PFSK-1 (cell line): ENCODE results near the gene SSR4.

Experiments
- POLR2AphosphoS5 ChIP-seq: IDR thresholded peaks from 2 replicates; pipeline ENCODE4 v1.6.1; 2012; ENCODE audit warnings: low read depth, mild to moderate bottlenecking, control low read depth, low read length, moderate library complexity
- SIN3A ChIP-seq: IDR thresholded peaks from 2 replicates; pipeline ENCODE4 v1.6.1; 2012; ENCODE audit warnings: mild to moderate bottlenecking, low read length, moderate library complexity, borderline replicate concordance; ENCODE audit not compliant: insufficient read depth
- TAF1 ChIP-seq: IDR thresholded peaks from 2 replicates; pipeline ENCODE4 v1.6.1; 2012; ENCODE audit warnings: low read length, control low read depth, borderline replicate concordance; ENCODE audit not compliant: insufficient read depth
- TF ChIP-seq, protein P1 (sequence below), 2 experiments: IDR thresholded peaks; 2 replicates each; pipeline versions ENCODE4 v1.6.1 to v1.8.0; 2011 to 2012; ENCODE audit warnings: low read depth in 2 of 2, low read length in 2 of 2, control low read depth in 1 of 2, inconsistent platforms in 1 of 2, mild to moderate bottlenecking in 1 of 2, moderate library complexity in 1 of 2; ENCODE audit not compliant: insufficient read depth in 1 of 2

DNA sequence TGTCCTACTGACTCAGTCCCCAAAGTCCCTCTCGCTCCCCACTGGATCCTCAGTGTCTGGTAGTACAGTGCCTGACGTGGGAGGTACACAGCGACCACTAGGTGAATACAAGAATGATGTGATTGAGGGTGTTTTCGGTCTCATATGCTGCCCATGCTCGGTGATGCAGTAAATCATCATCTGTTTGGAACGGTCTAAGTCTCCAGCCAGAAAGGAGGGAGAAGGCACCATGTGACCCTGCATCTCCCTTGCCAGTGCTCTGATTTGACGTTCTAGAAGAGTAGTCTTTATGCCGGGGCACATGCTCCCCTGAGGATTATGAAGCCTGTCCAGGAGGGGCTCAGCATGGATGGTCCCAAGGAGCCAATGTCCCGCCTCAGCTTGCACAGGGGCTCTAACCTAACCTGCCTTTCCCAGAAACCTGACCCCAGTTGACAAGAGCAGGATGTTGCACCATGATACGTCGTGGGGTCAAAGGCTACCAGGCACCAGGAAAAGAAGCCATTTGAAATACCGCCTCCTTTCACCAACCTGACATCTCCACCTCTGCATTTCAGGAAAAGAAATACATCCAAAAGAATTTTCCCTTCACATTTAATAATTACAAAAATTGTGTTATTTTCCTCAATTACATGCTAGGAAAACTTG is 44.2 kb upstream of the SSR4 start:
- TF ChIP-seq TAF1 (no peak), POLR2AphosphoS5 (no peak), SIN3A (no peak)
- TF ChIP-seq, protein P1, sequence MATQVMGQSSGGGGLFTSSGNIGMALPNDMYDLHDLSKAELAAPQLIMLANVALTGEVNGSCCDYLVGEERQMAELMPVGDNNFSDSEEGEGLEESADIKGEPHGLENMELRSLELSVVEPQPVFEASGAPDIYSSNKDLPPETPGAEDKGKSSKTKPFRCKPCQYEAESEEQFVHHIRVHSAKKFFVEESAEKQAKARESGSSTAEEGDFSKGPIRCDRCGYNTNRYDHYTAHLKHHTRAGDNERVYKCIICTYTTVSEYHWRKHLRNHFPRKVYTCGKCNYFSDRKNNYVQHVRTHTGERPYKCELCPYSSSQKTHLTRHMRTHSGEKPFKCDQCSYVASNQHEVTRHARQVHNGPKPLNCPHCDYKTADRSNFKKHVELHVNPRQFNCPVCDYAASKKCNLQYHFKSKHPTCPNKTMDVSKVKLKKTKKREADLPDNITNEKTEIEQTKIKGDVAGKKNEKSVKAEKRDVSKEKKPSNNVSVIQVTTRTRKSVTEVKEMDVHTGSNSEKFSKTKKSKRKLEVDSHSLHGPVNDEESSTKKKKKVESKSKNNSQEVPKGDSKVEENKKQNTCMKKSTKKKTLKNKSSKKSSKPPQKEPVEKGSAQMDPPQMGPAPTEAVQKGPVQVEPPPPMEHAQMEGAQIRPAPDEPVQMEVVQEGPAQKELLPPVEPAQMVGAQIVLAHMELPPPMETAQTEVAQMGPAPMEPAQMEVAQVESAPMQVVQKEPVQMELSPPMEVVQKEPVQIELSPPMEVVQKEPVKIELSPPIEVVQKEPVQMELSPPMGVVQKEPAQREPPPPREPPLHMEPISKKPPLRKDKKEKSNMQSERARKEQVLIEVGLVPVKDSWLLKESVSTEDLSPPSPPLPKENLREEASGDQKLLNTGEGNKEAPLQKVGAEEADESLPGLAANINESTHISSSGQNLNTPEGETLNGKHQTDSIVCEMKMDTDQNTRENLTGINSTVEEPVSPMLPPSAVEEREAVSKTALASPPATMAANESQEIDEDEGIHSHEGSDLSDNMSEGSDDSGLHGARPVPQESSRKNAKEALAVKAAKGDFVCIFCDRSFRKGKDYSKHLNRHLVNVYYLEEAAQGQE (IDR thresholded peaks at IDR 0.05; ENCODE audit: insufficient read depth in 1 of 2, low read depth in 2 of 2, low read length in 2 of 2), result no peak
